Hepatic stellate cell (primary cell): Measurements from ENCODE around the gene PADI1.

ENCODE experiments used
- DNase-seq: peaks from one replicate; pipeline ENCODE4 v3.0.0; 2011; ENCODE audit warnings: low spot score

Gene PADI1

DNA sequence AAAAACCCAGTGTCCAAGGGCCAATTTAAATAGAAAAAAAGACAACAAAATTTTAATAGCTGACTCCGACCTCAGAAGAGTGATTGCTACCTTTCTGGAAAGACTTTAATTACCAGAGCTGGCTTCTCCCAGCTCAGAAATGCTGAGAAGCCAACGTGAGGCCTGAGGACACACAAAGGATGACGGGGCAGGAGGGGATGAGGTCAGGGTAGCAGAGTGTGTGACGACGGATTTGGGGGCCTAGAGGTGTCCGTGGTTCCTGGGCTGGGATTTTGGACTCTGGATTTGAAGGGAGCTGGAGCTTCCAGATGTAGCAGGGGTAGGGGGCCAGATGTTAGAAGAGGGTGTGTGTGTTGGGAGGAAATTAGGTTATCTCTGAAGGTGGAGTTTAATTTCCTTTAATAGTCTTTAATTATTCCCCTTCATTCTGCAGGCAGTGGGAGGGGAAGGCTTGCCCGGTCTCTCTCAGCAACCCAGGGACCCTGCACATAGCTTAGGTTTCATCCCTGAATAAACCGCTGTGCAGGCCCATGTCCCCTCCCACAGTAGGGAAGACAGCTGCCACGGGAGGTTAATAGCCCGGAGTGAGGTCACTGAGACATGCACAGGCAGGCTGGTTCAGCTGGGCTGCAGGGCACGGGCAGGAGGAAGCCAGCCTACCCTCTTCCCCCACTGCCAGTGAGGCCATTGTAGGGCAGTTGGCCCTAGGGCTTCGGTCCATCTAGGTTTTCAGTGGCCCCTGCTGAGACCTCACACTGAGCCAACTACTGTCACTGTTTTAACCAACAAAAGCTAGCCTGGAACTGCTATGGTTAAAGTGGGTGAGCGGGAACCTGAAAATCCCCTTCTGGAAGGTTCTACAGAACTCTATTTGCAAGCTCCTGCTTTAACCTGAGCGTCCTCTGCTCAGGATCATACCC is 40.2 kb downstream of the PADI1 start:
- DNase-seq = no peak

DNA sequence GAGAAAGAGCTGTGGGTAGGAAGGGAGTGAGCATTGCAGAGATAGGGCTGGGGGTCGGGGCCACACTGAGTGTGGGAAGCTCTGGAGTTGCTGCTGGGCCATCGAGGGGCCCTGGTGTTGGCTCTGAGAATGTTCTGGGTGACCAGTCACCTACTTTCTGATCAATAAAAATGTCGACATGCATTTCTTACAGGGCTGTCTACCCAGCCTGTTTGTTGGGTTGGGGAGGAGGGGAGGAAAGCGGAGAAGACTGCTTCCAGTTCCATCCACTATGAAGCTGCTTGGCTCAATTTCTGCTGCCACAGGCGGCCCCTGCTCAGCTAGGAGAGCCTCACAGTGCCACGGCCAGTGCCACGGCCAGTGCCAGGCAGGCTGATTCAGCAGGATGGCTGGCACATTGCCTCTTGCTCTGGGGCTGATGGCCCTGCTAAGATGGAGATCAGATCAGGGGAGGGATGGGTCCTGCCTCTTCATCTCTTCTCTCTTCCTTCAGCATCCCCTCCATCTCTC is 40.9 kb downstream of the PADI1 start:
- DNase-seq = no peak

DNA sequence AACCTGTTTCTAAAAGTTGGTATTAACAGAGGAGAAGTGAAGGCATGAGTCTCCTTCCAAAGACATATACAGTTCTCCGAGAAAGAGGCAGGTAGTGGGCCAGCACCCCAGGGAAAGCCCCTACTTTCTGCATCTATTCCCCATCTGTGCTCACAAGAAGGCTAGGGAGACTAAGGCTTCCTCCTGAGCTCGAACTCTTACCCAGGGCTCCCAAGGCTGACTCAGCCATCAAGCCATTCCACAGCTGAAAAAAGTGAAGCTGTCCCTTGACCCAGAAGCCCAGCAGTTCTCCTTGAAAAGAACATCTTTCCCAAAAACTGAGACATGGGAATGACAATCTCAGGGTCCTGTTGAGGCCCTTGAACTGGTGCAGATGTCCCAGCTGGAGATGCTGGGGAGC is 42.0 kb downstream of the PADI1 start:
- DNase-seq = no peak

DNA sequence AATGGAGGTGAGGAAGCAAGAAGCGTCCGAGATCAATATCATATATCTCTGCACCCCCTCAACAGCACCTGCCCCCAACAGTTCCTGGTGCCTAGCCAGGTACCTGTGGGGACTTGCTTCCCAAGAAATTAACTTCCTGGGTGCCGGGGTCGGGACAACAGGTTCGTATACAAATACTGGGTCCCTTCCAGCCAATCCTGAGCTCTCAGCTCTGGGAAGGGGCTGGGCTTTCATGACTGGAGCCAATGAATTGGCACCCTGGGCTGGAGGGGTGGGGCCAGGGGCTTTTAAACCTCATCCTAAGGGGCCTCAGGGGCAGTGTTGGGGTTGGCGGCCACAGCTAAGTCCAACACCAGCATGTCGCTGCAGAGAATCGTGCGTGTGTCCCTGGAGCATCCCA is 43.9 kb downstream of the PADI1 start, which contains the start of gene PADI3:
PADI3 (plus strand) TSS at position 318 of the 400 bp plus-strand sequence; CDS start at position 358, 40 bp downstream.
- DNase-seq = no peak

DNA sequence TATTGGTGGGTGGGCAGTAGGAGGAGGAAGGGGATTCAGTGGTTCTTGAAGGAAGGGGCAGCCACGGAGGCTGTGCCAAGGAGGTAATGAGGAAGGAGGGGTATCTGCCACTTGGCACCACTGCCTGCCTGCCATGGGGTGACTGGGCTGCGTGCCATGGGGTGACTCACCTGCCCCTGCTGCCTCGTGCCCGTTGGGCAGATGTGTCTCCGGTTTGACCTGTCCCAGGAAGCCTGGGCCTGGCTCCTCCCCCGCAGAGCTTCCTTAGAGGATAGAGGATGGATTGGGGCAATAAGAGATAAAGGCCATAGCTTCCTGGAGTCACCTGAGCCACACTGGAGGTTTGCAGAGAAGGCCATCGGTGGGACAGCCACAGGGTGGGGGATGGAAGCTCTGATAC is 45.7 kb downstream of the PADI1 start:
- no peak for DNase-seq

DNA sequence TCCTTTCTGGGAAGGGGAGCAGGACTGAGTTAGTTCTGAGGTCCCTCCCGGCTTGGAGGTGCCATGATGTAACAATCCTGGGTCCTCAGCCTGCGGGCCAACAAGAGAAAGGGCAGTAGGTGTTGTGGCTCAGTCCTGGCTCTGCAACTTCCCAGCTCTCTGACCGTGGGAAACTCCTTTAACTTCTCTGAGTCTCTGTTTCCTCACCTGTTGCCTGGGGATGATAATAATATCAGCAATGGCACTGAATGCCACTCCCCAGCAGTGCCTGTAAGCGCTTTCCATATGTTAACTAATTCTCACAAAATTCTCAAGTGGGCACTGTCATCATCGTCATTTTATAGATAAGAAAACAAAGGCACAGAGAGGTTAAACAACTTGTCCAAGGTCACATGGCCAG is 46.3 kb downstream of the PADI1 start:
- DNase-seq = no peak

DNA sequence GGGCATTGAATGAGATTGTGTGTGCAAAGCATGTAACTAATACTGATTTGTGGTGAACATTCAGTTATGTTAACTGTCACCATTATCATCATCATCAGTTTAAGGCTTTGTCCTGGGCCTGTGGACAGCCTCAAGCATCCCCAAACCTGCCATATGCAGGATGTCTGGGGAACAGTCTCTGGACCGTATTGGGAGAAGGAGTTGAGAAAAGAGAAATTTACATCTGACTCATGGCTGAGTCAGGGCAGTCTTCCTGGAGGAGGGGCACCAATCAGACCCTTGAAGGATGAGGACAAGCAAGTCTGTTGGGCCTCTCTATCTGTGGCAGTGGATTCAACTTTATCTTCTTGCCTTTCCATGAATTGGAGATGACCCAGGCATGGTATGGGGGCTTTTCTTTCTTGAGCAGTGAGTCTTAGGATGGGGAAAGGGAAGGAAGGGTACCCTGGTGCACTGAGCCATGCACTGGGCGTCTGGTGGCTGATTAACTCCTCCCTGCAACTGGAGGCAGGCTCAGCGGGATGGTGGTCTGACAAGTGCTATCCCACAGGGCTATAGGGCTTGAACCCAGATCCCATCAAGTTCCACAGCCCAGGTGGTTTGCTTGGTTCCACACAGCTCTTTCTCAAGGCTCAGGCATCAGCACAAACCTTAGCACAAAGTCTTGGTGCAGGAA is 46.9 kb downstream of the PADI1 start:
- DNase-seq = peak; percentile 55

DNA sequence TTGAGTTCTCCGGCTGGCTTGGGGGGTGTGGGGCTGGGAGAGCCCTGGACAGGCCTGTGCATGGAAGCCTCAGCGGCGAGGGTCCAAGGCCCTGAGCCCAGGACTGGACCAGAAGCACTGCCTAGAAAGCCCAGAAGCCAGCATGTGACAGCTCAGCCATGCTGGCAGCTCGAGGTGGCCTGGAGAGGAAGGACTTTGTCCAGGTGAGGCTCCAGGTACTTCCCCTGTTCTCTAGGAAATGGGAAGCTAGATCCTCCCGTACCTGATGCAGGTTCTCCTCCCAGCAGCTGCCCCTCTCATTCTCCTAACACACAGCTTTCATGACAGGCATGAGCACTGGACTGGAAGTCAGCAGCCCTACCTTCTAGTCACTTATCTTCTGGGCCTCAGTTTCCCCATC is 50.4 kb downstream of the PADI1 start:
- no peak for DNase-seq

DNA sequence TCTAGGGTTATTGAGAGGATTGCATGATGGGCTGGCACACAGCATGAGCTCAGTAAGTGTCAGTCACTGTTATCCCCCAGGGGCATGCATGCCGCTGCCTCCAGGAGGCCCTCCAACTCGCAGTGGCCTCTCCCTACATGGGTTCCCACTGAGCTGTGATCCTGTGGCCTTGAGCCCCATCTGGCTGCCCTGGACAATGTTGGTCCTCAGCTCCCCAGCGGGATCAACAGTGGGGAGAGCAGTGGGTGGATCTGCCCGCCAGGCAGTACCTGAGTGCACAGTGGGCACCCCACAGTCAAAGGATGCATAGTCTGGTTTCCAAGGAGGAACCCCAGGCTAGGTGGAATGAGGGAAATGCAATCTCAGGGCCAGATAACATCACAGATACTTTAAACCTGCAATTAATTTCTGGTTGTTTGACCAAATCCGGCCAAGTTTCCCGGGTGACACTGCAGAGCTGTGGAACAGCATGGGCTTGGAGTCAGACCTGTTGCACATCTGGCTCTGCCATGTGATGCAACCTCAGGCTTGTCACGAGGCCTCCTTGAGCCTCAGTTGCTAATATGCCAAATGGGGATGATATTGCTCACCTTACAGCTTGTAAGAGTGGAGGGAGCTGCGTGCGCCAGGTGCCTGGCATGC is 53.3 kb downstream of the PADI1 start:
- DNase-seq = no peak

DNA sequence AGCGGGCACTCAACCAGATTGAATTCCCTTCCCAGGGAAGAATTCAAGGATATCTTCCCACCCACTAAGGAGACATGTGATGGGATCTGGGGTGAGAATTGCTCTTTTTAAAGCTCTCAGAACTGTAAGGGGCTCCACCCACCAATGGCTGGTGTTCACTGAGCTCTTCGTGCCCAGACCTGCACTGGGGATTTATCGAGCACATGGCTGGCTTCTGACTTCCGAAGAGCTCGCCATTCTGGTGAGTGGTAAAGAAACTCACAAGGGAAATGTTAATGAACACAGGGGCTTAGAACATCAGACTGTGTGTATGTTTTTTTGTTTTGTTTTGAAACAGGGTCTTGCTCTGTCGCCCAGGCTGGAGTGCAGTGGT is 53.8 kb downstream of the PADI1 start:
- DNase-seq = no peak

DNA sequence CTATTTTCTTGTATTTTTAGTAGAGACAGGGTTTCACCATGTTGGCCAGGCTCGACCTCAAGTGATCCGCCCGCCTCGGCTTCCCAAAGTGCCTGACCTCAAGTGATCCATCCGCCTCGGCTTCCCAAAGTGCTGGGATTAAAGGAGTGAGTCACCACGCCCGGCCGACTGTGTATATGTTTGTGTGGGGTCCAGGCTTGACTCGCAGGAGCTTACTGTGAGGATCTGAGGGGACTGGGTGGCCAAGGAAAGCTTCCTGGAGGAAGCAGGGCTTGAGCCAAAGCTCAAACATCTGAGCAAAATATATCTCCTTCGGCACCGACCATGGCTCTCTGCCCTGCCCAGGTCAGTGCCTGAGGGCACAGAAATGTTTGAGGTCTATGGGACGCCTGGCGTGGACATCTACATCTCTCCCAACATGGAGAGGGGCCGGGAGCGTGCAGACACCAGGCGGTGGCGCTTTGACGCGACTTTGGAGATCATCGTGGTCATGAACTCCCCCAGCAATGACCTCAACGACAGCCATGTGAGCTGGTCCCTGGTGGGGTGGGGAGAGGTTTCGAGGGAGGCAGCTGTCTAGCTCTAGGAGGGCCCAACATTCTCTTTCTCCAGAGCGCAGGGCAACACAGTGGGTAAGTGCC is 54.4 kb downstream of the PADI1 start:
- DNase-seq = no peak

DNA sequence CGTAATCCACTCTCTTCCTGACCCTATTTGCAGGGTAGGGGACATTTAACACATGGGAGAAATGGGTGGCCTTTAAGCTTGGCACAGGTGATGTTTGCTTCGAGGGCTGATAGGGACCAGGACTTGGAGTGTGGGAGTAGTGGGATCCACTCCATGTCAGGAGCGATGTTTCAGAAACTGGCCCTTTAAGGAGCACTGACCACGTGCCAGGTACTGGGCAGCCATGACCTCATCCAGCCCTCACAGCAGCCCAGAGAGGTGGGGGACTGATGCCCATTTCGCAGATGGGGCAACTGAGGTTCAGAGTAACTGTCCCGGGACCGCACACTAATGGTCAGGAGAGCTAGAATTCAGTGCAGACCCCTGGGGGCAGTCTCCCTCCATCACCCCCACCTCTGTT is 55.3 kb downstream of the PADI1 start:
- no peak for DNase-seq

DNA sequence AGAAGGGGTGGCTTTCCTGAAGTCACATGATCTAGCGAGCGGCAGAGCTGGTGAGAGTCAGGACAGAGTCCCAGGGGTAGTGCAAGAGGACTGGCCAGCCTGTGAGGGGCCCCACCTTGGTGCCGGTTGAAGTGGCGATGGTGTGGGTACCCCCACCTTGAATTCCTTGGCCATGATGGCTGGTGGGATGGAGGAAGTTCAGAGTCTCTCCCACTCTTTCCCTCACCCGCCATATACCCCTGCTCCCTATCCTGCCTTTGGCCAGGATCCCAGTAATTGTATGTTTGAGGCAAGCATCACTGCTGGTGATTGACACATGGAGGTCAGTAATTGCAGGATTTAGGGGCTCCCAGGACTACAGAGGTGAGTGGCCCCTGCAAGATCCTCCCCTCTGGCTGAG is 55.8 kb downstream of the PADI1 start:
- no peak for DNase-seq

DNA sequence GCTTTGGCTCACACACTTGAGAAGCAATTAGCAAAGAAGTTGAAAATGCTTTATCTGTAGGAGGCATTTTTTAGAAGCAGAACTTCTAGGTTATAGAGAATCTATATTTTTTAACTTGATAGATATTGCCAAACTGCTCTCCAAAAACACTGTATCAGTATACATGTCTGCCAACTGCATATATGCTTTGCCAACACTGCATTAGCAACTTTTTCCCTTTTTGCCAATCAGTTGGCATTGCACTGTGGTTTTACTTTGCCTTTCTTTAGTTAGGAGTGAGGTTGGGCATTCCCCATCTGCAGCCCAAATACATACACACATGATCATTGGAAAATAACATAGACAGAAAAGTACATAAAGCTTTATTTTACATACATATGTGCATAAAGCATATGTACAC is 59.0 kb downstream of the PADI1 start:
- DNase-seq = no peak

DNA sequence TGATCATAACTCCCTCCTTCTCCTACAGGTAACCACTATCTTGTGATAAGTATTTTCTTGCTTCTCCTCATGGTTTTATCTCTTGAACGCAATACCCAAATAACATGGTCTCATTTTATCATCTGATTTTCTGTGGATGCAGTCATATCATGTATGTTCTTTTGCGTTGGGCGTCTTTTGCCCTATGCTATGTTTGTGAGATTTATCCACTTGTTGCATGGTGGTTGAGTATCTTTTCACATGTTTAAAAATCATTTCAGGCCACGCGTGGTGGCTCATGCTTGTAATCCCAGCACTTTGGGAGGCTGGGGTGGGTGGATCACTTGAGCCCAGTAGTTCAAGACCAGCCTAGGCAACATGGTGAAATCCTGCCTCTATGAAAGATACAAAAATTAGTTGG is 59.5 kb downstream of the PADI1 start:
- DNase-seq = no peak

DNA sequence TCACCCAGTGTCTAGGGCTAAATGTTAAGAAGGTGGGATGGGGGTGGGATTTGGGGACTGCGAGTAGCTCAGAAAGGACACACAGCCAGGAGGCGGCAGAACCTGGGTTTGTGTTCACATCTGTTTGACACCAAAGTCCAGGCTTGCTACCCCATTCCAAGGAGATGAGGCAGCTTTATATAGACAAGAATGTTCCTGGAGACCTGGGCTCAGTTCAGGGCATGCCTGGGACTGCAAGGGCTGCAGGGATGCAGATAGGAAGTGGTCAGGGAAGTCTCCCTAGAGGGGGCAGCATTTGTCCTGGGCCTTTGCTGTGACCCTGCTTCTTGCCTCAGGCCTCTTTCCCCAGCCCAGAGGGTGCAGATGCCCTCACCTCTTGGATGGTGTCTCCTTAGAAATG is 60.2 kb downstream of the PADI1 start:
- no peak for DNase-seq

DNA sequence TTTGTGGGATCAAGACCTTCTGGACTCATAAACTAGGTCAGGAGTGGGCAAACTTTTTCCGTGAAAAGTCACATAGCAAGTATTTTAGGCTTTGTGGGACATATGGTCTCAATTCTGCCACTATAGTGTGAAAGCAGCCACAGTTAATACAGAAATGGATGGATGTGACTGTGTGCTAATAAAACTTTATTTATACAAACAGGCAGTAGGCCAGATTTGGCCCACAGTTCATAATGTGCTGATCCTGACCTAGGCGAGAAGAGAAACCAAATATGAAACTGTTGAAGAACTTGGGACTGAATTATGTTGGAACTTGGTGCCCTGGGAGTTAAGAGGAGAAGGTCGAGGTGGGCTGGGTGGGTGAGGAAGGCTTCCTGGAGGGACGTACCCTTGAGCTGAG is 61.0 kb downstream of the PADI1 start:
- DNase-seq = no peak

DNA sequence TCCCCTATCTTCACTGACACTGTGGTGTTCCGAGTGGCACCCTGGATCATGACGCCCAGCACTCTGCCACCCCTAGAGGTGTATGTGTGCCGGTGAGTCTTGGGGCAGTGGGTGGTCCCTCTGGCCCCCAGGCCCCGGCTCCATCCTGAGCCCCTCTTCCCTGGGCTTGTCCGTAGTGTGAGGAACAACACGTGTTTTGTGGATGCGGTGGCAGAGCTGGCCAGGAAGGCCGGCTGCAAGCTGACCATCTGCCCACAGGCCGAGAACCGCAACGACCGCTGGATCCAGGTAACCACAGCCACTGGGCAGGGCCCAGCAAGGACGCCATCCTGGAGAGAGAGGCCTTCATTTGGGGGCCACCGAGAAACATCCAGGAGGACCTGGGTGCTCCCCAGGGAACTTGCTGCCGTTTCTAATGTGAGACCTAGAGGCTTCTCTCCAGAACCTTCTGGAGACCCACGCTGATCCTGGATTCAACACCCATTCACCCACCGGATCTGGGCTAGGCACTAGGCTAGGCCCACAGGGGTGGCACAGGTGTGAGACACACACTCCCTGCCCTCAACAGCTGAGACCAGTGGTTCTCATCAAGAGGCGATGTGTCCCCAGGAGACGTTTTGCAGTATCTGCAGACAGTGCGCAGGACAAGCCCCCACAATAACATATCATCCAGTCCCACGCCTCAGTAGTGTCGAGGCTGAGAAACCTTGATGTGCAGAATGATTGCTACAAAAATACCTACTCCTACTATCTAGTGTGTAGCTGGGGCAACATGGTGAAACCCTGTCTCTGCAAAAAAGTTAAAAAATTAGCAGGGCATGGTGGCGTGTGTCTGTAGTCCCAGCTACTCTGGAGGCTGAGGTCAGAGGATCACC is 66.2 kb downstream of the PADI1 start:
- DNase-seq = no peak

DNA sequence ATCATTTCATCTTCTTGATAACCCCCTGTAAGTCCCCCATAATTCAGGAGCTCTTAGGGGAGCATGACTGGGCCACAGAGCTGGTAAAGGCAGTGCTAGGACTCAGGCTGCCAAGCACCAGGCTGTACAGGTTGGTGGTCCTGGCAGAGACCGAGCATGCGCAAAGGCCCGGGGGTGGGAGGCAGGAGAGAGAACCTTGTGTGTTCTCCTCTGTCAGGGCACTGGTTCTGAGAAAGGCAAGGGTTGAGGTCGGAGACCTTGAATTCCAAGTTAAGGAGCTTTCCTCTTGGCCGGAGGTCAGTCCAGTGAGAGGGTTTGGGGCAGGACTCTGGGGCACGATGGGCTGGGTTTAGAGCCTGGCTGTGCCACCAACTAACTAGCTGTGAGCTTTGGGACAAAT is 67.1 kb downstream of the PADI1 start:
- DNase-seq = no peak

DNA sequence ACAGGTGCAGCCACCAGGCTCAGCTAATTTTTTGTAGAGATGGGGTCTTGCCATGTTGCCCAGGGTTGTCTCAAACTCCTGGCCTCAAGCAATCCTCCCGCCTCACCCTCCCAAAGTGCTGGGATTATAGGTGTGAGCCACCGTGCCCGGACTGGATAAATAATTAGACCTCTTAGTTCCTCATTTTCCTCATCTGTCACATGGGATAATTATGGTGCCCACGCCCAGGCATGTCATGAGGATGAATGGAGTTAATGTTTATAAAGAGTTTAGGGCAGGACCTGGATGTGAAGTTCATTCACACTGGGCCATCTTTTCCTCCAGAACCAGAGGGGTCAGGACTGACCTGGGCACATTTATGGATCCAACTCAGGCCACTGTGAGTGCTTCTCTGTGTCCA is 67.7 kb downstream of the PADI1 start:
- no peak for DNase-seq

DNA sequence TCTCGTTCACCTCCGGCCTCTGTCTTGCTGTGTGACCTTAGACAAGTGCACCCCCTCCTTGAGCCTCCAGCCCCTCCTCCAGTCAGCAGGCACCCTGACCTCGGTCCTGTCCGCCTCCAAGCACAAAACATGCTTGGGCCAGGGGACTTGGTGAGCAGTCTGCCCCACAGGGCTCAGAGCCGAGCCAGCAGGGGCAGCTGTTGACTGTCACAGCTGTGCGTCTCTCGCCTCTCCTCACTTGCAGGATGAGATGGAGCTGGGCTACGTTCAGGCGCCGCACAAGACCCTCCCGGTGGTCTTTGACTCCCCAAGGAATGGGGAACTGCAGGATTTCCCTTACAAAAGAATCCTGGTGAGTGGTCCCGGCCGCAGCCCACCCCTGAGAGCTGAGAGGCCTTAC is 68.2 kb downstream of the PADI1 start:
- DNase-seq = no peak
